HCT116 (cell line): Measurements from ENCODE around the gene TCF7L2. TPM values are rescaled to one million over a fixed set of nuclear protein-coding genes. Genes with fewer than 3 reads are reported as not detected.

Experiments used
- ATAC-seq: fragments of 200-7000 bp; cut with Tn5 transposase; 2 replicates; pipeline ENCODE4 v1.9.1; 2020; ENCODE audit warnings: mild to moderate bottlenecking, moderate library complexity
- BruUV-seq: library from RNA; stranded (reverse); fragments of 400-500 nt; replicated peaks from 2 replicates; lab custom pipeline; 2021; lab: Mats Ljungman, UMichigan
- CTCF ChIA-PET: fragments of 300-600 bp; sonication (Branson Sonifier 250); formaldehyde crosslinking; loops from one replicate; lab custom pipeline; 2021; ENCODE audit warnings: antibody characterized with exemption; lab: Charles Lee
- POLR2A ChIA-PET: fragments of 300-600, 350-600 bp; sonication (Branson Sonifier 250); formaldehyde crosslinking; loops from one replicate; lab custom pipeline; 2021; ENCODE audit warnings: antibody characterized with exemption; lab: Charles Lee
- RAD21 ChIA-PET, 2 experiments: fragments of 300-600 bp; sonication (Branson Sonifier 250); formaldehyde crosslinking; loops; one replicate each; lab custom pipeline; 2023; ENCODE audit warnings: low total read pairs in 2 of 2; ENCODE audit not compliant: uncharacterized antibody in 2 of 2, unreplicated experiment in 2 of 2, low non-redundant PET in 1 of 2; lab: Charles Lee
- DNase-seq: peaks from one replicate; pipeline ENCODE4 v3.0.0-alpha.2; 2010; ENCODE audit warnings: low read depth, low spot score
- H2AFZ ChIP-seq: fragments of 200-600 bp; shearing (Covaris generic), sonication (generic); 2 replicates; pipeline ENCODE4 v1.6.1; 2017; ENCODE audit warnings: low read depth, mixed run types, mixed read lengths, antibody characterized with exemption, low read length; ENCODE audit not compliant: poor library complexity, severe bottlenecking
- H3K27ac ChIP-seq: 2 replicates; pipeline ENCODE4 v1.5.1; 2012; ENCODE audit warnings: low read depth, low read length
- H3K27me3 ChIP-seq: fragments of 200-600 bp; sonication (generic); 2 replicates; pipeline ENCODE4 v1.6.1; 2016; ENCODE audit warnings: mixed run types, low read length, mixed read lengths; ENCODE audit not compliant: insufficient read depth
- H3K36me3 ChIP-seq, 2 experiments: fragments of 200-500 bp in 1 of 2; fragments of 200-600 bp in 1 of 2; sonication (Bioruptor generic) in 1 of 2; sonication (generic) in 1 of 2; 2 replicates each; pipeline versions ENCODE4 v1.5.1 to v1.6.1; 2014 to 2016; ENCODE audit warnings: low read length in 2 of 2, inconsistent platforms in 1 of 2, mixed read lengths in 1 of 2, mixed run types in 1 of 2; ENCODE audit not compliant: insufficient read depth in 2 of 2, control insufficient read depth in 1 of 2
- H3K4me1 ChIP-seq, 2 experiments: fragments of 200-600 bp in 1 of 2; sonication (generic) in 1 of 2; 2 replicates each; pipeline versions ENCODE4 v1.5.1 to v1.6.1; 2012 to 2017; ENCODE audit warnings: low read length in 2 of 2, inconsistent platforms in 1 of 2, mild to moderate bottlenecking in 1 of 2, mixed read lengths in 1 of 2, mixed run types in 1 of 2, moderate library complexity in 1 of 2; ENCODE audit not compliant: insufficient read depth in 2 of 2, control insufficient read depth in 1 of 2
- H3K4me2 ChIP-seq: fragments of 200-600 bp; sonication (generic); 2 replicates; pipeline ENCODE4 v1.6.1; 2017; ENCODE audit warnings: mixed run types, low read length, mixed read lengths
- H3K4me3 ChIP-seq, 2 experiments: fragments of 200-600 bp in 1 of 2; sonication (generic) in 1 of 2; replicated peaks in 1 of 2; 2 replicates each; pipeline ENCODE4 v1.5.1; 2011 to 2016; ENCODE audit warnings: low read length in 2 of 2, control low read depth in 1 of 2, low read depth in 1 of 2, mild to moderate bottlenecking in 1 of 2, mixed read lengths in 1 of 2, mixed run types in 1 of 2
- H3K79me2 ChIP-seq: fragments of 200-600 bp; sonication (generic); 2 replicates; pipeline ENCODE4 v1.6.1; 2017; ENCODE audit warnings: mild to moderate bottlenecking, mixed run types, low read length, moderate library complexity, mixed read lengths; ENCODE audit not compliant: insufficient read depth
- H3K9ac ChIP-seq: fragments of 200-600 bp; sonication (generic); 2 replicates; pipeline ENCODE4 v1.6.1; 2016; ENCODE audit warnings: low read length, mixed read lengths
- H3K9me2 ChIP-seq: fragments of 200-600 bp; sonication (generic), shearing (Covaris generic); 2 replicates; pipeline ENCODE4 v1.6.1; 2017; ENCODE audit warnings: mixed run types, mild to moderate bottlenecking, moderate library complexity; ENCODE audit not compliant: insufficient read depth
- H3K9me3 ChIP-seq, 2 experiments: fragments of 200-500 bp in 1 of 2; fragments of 200-600 bp in 1 of 2; sonication (Bioruptor generic) in 1 of 2; sonication (generic) in 1 of 2; 2 replicates each; pipeline ENCODE4 v1.6.1; 2014 to 2017; ENCODE audit warnings: low read length in 2 of 2, mixed read lengths in 2 of 2, inconsistent platforms in 1 of 2, low read depth in 1 of 2, mild to moderate bottlenecking in 1 of 2, mixed run types in 1 of 2, moderate library complexity in 1 of 2; ENCODE audit not compliant: control insufficient read depth in 1 of 2, insufficient read depth in 1 of 2
- H4K20me1 ChIP-seq: fragments of 200-600 bp; sonication (generic), shearing (Covaris generic); 2 replicates; pipeline ENCODE4 v1.6.1; 2017; ENCODE audit warnings: mixed run types, mild to moderate bottlenecking, moderate library complexity; ENCODE audit not compliant: insufficient read depth
- CEBPB ChIP-seq: IDR thresholded peaks from 2 replicates; pipeline ENCODE4 v1.6.1; 2012; ENCODE audit warnings: low read depth
- EGR1 ChIP-seq: IDR thresholded peaks from 2 replicates; pipeline ENCODE4 v1.6.1; 2012; ENCODE audit warnings: low read depth
- ELF1 ChIP-seq: IDR thresholded peaks from 2 replicates; pipeline ENCODE4 v1.6.1; 2012; ENCODE audit warnings: low read depth, borderline replicate concordance
- FOSL1 ChIP-seq: IDR thresholded peaks from 2 replicates; pipeline ENCODE4 v1.6.1; 2012; ENCODE audit warnings: low read depth
- JUND ChIP-seq: IDR thresholded peaks from 2 replicates; pipeline ENCODE4 v1.6.1; 2012
- MAX ChIP-seq: IDR thresholded peaks from 2 replicates; pipeline ENCODE4 v1.6.1; 2012
- POLR2A ChIP-seq: IDR thresholded peaks from 2 replicates; pipeline ENCODE4 v1.7.0; 2011; ENCODE audit warnings: borderline replicate concordance; ENCODE audit not compliant: insufficient read depth, insufficient read length; ENCODE audit errors: extremely low read depth
- POLR2AphosphoS5 ChIP-seq: IDR thresholded peaks from 2 replicates; pipeline ENCODE4 v1.6.1; 2011; ENCODE audit warnings: mild to moderate bottlenecking, low read depth, low read length, moderate library complexity
- REST ChIP-seq: IDR thresholded peaks from 2 replicates; pipeline ENCODE4 v1.6.1; 2012; ENCODE audit warnings: low read depth
- SP1 ChIP-seq: IDR thresholded peaks from 2 replicates; pipeline ENCODE4 v1.6.1; 2012; ENCODE audit warnings: low read depth
- SRF ChIP-seq: IDR thresholded peaks from 2 replicates; pipeline ENCODE4 v1.6.1; 2012; ENCODE audit warnings: low read depth
- ZBTB33 ChIP-seq: IDR thresholded peaks from 2 replicates; pipeline ENCODE4 v1.6.1; 2011; ENCODE audit warnings: mild to moderate bottlenecking, low read length, moderate library complexity; ENCODE audit not compliant: insufficient replicate concordance; ENCODE audit errors: extremely low read depth
- ZNF274 ChIP-seq: fragments of 200-500 bp; sonication (Bioruptor generic); IDR thresholded peaks from 2 replicates; pipeline ENCODE4 v1.6.1; 2014; ENCODE audit warnings: mild to moderate bottlenecking, low read depth, low read length, inconsistent platforms
- intact Hi-C: fragments of 100-400 bp; cut with micrococcal nuclease; formaldehyde crosslinking; loops from 2 replicates; pipeline ENCODE4 v1.10.0; 2022
- total RNA-seq: library from RNA; stranded (reverse); gene quantifications from one replicate; pipeline ENCODE4 v1.2.1, GENCODE V29; 2021; ENCODE audit not compliant: unreplicated experiment

Gene TCF7L2
- total RNA-seq, 1 experiment from 2014 or later, result 164 TPM

GRCh38 chr10:112904000-112904399 is 46.0 kb upstream of the TCF7L2 start (continued):
- TF ChIP-seq POLR2A (no peak), SRF (0 out of 2 replicates have a peak, but pooled peaks have one; percentile 26)
- TF ChIP-seq, all 23 proteins: peak for 6

- H3K79me2 ChIP-seq, result no peaks in the 10 kb centered on the region
- CTCF ChIA-PET, result no interaction called here
- no peak for DNase-seq
- no peak overlapping the region for H3K27ac ChIP-seq
- RAD21 ChIA-PET, result no interaction called here
- H4K20me1 ChIP-seq, result no peaks in the 10 kb centered on the region
- no peak overlapping the region for H2AFZ ChIP-seq
- H3K27me3 ChIP-seq, result no peaks in the 10 kb centered on the region
- POLR2A ChIA-PET, result no interaction called here
- no peak overlapping the region for H3K4me2 ChIP-seq
- no peaks in the 10 kb centered on the region for H3K36me3 ChIP-seq
- intact Hi-C loops, result no loop called here
- BruUV-seq, result no TSS peak
- H3K4me1 ChIP-seq, result peaks cover 6 to 41% of the 10 kb centered on the region in 2 experiments
- H3K9ac ChIP-seq, result no peak overlapping the region
- 0 out of 2 replicates have a peak, but pooled peaks have one; percentile 13 for ATAC-seq
- no peaks in the 10 kb centered on the region for H3K9me2 ChIP-seq
- TF ChIP-seq CEBPB (no peak), FOSL1 (no peak), SP1 (no peak), POLR2AphosphoS5 (no peak), SRF (no peak), ELF1 (no peak), MAX (no peak)
- no peaks in the 10 kb centered on the region for H3K9me3 ChIP-seq
- H3K4me3 ChIP-seq, result no peak overlapping the region
These were observed 43.1 kb upstream of the TCF7L2 start for GRCh38 chr10:112906945-112907344.

- H3K79me2 ChIP-seq, result no peaks in the 10 kb centered on the region
- no peaks in the 10 kb centered on the region for H3K9me2 ChIP-seq
- no peaks in the 10 kb centered on the region for H3K36me3 ChIP-seq
- CTCF ChIA-PET, result no interaction called here
- RAD21 ChIA-PET, result no interaction called here
- H3K27ac ChIP-seq, result no peak overlapping the region
- no peaks in the 10 kb centered on the region for H4K20me1 ChIP-seq
- BruUV-seq, result no TSS peak
- H3K9ac ChIP-seq, result no peak overlapping the region
- no peak overlapping the region for H2AFZ ChIP-seq
- intact Hi-C loops, result no loop called here
- no peak overlapping the region for H3K4me2 ChIP-seq
- peaks cover 9 to 49% of the 10 kb centered on the region in 2 experiments for H3K4me1 ChIP-seq
- POLR2A ChIA-PET, result interaction anchor here (0.6 to 0.7 kb wide), 2 partner anchors 33 to 74 kb away, joined by 3 read pairs; no protein-coding TSS in a partner anchor
- H3K27me3 ChIP-seq, result no peaks in the 10 kb centered on the region
- H3K9me3 ChIP-seq, result no peaks in the 10 kb centered on the region
- H3K4me3 ChIP-seq, result no peak overlapping the region
- DNase-seq (peak; percentile 39), ATAC-seq (peak; percentile 41)
- TF ChIP-seq SRF, result no peak
- TF ChIP-seq EGR1, result no peak
- TF ChIP-seq POLR2AphosphoS5, result no peak; the same call in 1 of the 2 replicates
- TF ChIP-seq ZBTB33, result no peak
- TF ChIP-seq FOSL1, result no peak
- TF ChIP-seq ELF1, result no peak
- no peak for TF ChIP-seq SP1
- TF ChIP-seq ZNF274, result no peak
- TF ChIP-seq REST, result no peak
- TF ChIP-seq JUND, result no peak
- TF ChIP-seq POLR2A, result no peak
These were observed 42.2 kb upstream of the TCF7L2 start for GRCh38 chr10:112907893-112908292.
